ENCODE data around the gene ELAPOR2.
"Not testable (repeated sequence)": the region's sequence is repeated elsewhere in the genome, so short reads cannot be mapped to it uniquely, and the experiment has no call there.

ELAPOR2 gene, protein sequence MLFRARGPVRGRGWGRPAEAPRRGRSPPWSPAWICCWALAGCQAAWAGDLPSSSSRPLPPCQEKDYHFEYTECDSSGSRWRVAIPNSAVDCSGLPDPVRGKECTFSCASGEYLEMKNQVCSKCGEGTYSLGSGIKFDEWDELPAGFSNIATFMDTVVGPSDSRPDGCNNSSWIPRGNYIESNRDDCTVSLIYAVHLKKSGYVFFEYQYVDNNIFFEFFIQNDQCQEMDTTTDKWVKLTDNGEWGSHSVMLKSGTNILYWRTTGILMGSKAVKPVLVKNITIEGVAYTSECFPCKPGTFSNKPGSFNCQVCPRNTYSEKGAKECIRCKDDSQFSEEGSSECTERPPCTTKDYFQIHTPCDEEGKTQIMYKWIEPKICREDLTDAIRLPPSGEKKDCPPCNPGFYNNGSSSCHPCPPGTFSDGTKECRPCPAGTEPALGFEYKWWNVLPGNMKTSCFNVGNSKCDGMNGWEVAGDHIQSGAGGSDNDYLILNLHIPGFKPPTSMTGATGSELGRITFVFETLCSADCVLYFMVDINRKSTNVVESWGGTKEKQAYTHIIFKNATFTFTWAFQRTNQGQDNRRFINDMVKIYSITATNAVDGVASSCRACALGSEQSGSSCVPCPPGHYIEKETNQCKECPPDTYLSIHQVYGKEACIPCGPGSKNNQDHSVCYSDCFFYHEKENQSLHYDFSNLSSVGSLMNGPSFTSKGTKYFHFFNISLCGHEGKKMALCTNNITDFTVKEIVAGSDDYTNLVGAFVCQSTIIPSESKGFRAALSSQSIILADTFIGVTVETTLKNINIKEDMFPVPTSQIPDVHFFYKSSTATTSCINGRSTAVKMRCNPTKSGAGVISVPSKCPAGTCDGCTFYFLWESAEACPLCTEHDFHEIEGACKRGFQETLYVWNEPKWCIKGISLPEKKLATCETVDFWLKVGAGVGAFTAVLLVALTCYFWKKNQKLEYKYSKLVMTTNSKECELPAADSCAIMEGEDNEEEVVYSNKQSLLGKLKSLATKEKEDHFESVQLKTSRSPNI

DNA sequence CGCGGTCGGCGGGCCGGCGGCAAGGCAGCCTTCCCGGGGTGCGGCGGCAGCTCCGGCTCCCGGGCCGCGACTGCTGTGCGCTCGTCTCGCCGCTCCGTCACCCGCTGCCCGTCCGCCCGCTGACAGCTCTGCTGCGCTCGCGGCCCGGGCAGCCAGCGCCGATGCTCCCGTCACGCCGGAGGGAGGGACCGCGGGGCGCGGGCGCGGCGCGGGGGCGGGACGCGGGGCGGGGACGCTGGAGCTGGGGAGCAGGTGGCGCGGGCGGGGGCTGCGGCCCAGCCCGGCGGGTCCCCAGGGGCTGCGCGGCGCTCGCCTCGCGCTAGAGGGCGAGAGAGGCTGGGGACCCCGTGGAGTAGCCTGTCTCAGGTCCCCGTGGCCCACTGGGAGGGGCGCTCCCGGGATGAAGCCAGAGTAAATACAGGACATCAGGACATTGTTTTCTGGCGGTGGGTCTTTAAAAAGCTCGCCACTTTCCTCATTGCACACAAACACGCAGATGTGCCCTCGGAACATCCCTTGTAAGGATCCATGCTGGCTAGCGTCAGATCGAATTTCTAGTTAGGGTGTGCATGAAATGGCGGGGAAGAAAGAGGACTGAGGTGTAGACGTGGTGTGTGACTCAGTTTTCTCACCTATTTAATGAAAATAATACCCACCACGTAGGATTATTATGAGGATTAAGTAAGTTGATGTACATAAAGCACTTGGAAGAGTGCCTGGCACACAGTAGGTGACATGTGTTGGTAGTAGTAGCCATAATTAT, at the start of gene ELAPOR2:
TSS of gene ELAPOR2 (minus strand) at position 130 of the 763 bp plus-strand sequence. CDS start 141 bp downstream, outside the sequence.
- ChIA-PET POLR2A (interaction anchor here (0.6 kb wide), 1 partner anchor 160 kb away, joined by 3 read pairs; the partner anchor contains the start of gene TMEM243), CTCF (interaction anchor here (0.8 kb wide), 1 partner anchor 9 kb away, joined by 3 read pairs; no protein-coding TSS in a partner anchor)
- DNase-seq (ENCODE audit: low read depth, low spot score), result no peak
- peak within 1 kb of the TSS; percentile 58 for H3K4me3 ChIP-seq (ENCODE audit: low read depth, low read length)
- TF ChIP-seq, protein P1, sequence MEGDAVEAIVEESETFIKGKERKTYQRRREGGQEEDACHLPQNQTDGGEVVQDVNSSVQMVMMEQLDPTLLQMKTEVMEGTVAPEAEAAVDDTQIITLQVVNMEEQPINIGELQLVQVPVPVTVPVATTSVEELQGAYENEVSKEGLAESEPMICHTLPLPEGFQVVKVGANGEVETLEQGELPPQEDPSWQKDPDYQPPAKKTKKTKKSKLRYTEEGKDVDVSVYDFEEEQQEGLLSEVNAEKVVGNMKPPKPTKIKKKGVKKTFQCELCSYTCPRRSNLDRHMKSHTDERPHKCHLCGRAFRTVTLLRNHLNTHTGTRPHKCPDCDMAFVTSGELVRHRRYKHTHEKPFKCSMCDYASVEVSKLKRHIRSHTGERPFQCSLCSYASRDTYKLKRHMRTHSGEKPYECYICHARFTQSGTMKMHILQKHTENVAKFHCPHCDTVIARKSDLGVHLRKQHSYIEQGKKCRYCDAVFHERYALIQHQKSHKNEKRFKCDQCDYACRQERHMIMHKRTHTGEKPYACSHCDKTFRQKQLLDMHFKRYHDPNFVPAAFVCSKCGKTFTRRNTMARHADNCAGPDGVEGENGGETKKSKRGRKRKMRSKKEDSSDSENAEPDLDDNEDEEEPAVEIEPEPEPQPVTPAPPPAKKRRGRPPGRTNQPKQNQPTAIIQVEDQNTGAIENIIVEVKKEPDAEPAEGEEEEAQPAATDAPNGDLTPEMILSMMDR (IDR thresholded peaks at IDR 0.05; ENCODE audit: insufficient read depth, low read length, missing control alignments), result peak; percentile 24

DNA sequence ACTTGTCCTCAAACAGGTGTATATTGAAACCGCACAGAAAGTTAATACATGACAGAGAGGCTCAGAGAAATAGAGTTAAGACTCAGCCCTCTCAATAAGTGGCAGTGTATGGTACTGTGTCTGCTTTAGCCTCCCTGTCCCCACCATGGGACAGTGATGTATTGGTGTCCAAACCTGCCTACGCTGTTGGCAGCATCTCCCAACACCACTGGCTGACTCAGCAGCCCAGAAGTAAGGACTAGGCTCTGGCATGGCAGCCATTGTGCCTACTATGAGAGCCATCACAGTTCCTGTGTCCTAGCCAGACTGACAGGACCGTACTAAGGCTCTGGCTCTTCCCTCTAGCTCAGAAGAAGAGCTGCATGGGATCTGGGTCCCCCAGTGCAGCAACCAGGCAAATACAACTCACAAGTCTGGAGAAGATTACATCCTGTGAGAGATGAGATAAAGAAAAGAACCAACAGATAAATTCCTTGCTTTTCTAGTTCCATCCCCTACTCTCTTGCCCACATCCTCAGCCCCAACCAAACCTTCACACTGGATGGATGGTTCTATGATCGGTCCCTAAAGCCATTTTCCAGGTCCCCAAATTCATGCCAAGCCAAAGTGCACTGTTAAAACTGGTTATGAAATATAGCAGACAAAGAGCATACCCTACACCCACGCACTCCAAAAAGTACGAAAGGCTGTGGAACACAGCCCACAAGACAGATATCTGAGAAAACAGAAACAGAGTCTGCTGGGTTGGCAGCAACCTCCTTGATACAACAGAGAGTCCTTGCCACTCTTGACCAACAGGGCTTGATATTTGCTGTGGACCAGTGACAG, 48.7 kb upstream of the ELAPOR2 start:
- DNase-seq (ENCODE audit: low read depth, low spot score), result no peak
- POLR2A ChIA-PET, result no interaction called here
- CTCF ChIA-PET, result no interaction called here
- H3K4me3 ChIP-seq (ENCODE audit: low read depth, low read length), result no peak overlapping the region
- TF ChIP-seq, protein P1 (IDR thresholded peaks at IDR 0.05; ENCODE audit: insufficient read depth, low read length, missing control alignments), result no peak

DNA sequence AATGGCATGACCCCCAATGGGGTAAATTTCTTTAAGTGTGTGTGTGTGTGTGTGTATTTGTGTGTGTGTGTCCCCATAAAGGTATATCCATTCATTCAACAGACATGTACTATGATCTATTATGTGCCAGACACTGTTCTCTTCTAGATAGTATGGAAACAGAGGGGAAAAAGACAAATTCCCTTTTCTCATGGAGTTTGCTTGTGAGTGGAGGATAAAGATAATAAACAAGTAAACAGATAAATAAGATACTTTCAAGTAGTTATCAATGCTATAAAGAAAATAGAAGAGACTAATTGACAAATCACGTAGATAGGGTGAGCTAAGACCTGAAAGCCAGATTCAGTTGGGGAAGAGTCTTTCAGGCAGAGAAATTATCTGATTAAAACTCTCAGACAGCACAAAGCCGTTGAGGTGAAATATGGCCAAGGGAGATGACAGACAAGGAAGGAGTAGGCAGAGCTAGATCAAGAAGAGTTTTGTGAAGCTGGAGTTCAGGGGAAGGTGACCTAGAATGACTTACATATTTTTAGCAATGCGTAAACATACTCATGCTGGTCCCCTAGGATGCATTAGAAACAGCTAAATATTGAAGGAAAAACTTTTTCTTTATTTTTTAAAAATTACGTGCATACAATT, 47.6 kb upstream of the ELAPOR2 start:
- ChIA-PET CTCF (no interaction called here), POLR2A (no interaction called here)
- TF ChIP-seq, protein P1 (IDR thresholded peaks at IDR 0.05; ENCODE audit: insufficient read depth, low read length, missing control alignments), result no peak
- H3K4me3 ChIP-seq (ENCODE audit: low read depth, low read length), result no peak overlapping the region
- no peak for DNase-seq (ENCODE audit: low read depth, low spot score)

DNA sequence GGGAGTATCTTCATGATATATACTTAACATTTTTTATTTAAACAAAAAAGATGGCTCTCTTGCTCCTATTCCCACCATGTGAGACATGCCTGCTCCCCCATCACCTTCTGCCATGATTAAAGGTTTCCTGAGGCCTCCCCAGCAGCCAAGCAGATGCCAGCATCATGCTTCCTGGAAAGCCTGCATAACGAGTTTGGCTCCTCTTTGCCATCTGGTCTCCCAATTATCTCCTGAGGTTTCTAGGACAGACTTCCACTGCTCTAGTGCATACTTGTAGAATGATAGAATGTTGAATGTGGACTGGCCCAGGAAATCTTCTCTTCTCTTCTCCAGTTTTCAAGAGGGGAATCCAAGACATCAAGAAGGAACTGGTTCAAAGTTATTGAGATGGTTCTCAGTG, 45.9 kb upstream of the ELAPOR2 start:
- ChIA-PET CTCF (no interaction called here), POLR2A (no interaction called here)
- H3K4me3 ChIP-seq (ENCODE audit: low read depth, low read length), result no peak overlapping the region
- no peak for DNase-seq (ENCODE audit: low read depth, low spot score)
- TF ChIP-seq, protein P1 (IDR thresholded peaks at IDR 0.05; ENCODE audit: insufficient read depth, low read length, missing control alignments), result no peak

GRCh38 chr7:87100326-87100725, 40.9 kb upstream of the ELAPOR2 start:
- H3K4me3 ChIP-seq (ENCODE audit: low read depth, low read length), result no peak overlapping the region
- TF ChIP-seq, protein P1 (IDR thresholded peaks at IDR 0.05; ENCODE audit: insufficient read depth, low read length, missing control alignments), result no peak
- CTCF ChIA-PET, result no interaction called here
- POLR2A ChIA-PET, result interaction anchor here (0.6 kb wide), 1 partner anchor 52 kb away, joined by 3 read pairs; the partner anchor contains the start of gene DMTF1
- no peak for DNase-seq (ENCODE audit: low read depth, low spot score)

GRCh38 chr7:87097375-87097774, 37.9 kb upstream of the ELAPOR2 start:
- POLR2A ChIA-PET; DNase-seq (ENCODE audit: low read depth, low spot score); CTCF ChIA-PET; H3K4me3 ChIP-seq (ENCODE audit: low read depth, low read length): not testable (repeated sequence)
